OCI-LY1 (cell line): ENCODE results near the gene PPP1R12A.

Experiments
- CTCF ChIP-seq: fragments of 200-600 bp; sonication (generic), shearing (Covaris generic); IDR thresholded peaks from 2 replicates; pipeline ENCODE4 v1.5.1; 2017; ENCODE audit warnings: mild to moderate bottlenecking, antibody characterized with exemption, low read length, moderate library complexity, mixed read lengths
- EZH2 ChIP-seq: fragments of 200-600 bp; sonication (generic), shearing (Covaris generic); IDR thresholded peaks from 2 replicates; pipeline ENCODE4 v1.8.0; 2017; ENCODE audit warnings: borderline replicate concordance, mixed run types, mild to moderate bottlenecking, antibody characterized with exemption, low read length, moderate library complexity, mixed read lengths

GRCh38 chr12:79775355-79776027, 159.4 kb downstream of the PPP1R12A start:
- TF ChIP-seq CTCF (no peak), EZH2 (no peak)
